B cell (primary cell): ENCODE results near the gene SSRP1. TPM values are rescaled to one million over a fixed set of nuclear protein-coding genes. Genes with fewer than 3 reads are reported as not detected.

Experiments used
- ATAC-seq: fragments of 200-7000 bp; cut with Tn5 transposase; one replicate; pipeline ENCODE4 v1.10.0; 2021; ENCODE audit warnings: low read depth, mild to moderate bottlenecking, moderate number of reproducible peaks, moderate library complexity
- CTCF ChIA-PET: fragments of 350-600 bp; sonication (Branson Sonifier 250); formaldehyde crosslinking; loops from one replicate; lab custom pipeline; 2021; ENCODE audit warnings: antibody characterized with exemption, inconsistent platforms; lab: Charles Lee
- POLR2A ChIA-PET: fragments of 350-600 bp; sonication (Branson Sonifier 250); formaldehyde crosslinking; loops from one replicate; lab custom pipeline; 2021; ENCODE audit warnings: antibody characterized with exemption; lab: Charles Lee
- DNase-seq: peaks from one replicate; pipeline ENCODE4 v3.0.0; 2013
- H2AFZ ChIP-seq: 2 replicates; pipeline ENCODE4 v1.6.1; 2012; ENCODE audit warnings: mild to moderate bottlenecking, low read depth, low read length; ENCODE audit not compliant: insufficient read depth, poor library complexity, severe bottlenecking
- H3K27ac ChIP-seq, 2 donors: 1 replicate in 1 of 2; 2 replicates in 1 of 2; pipeline ENCODE4 v1.5.1; 2012 to 2013; ENCODE audit warnings: low read length in 2 of 2, mild to moderate bottlenecking in 2 of 2, moderate library complexity in 1 of 2
- H3K27me3 ChIP-seq, 4 experiments: fragments of 200-600 bp in 1 of 4; sonication (generic) in 1 of 4; replicated peaks in 1 of 4; 1 replicate in 2 of 4; 2 replicates in 2 of 4; pipeline versions ENCODE4 v1.6.1 to v1.7.0; 2013 to 2016; ENCODE audit warnings: low read length in 3 of 4, mild to moderate bottlenecking in 2 of 4, mixed read lengths in 1 of 4, moderate library complexity in 1 of 4; ENCODE audit not compliant: insufficient read depth in 4 of 4, control insufficient read depth in 3 of 4; ENCODE audit errors: control extremely low read depth in 1 of 4
- H3K36me3 ChIP-seq, 2 experiments: replicated peaks in 1 of 2; 1 replicate in 1 of 2; 2 replicates in 1 of 2; pipeline versions ENCODE4 v1.6.1 to v1.7.1; 2013; ENCODE audit warnings: low read length in 1 of 2; ENCODE audit not compliant: insufficient read depth in 2 of 2, control insufficient read depth in 1 of 2; ENCODE audit errors: control extremely low read depth in 1 of 2, extremely low read depth in 1 of 2
- H3K4me1 ChIP-seq, 2 donors: fragments of 200-600 bp in 1 of 2; sonication (generic) in 1 of 2; 1 replicate in 1 of 2; 2 replicates in 1 of 2; pipeline versions ENCODE4 v1.5.1 to v1.6.1; 2013 to 2017; ENCODE audit warnings: low read length in 2 of 2; ENCODE audit not compliant: control insufficient read depth in 2 of 2, insufficient read depth in 2 of 2
- H3K4me2 ChIP-seq: replicated peaks from 2 replicates; pipeline ENCODE3; 2012; ENCODE audit warnings: mild to moderate bottlenecking, low read depth, low read length; ENCODE audit not compliant: poor library complexity, severe bottlenecking
- H3K4me3 ChIP-seq, 5 experiments: fragments of 200-600 bp in 1 of 5; sonication (generic) in 1 of 5; 1 replicate in 3 of 5; 2 replicates in 2 of 5; pipeline versions ENCODE4 v1.5.1 to v1.7.0; 2011 to 2016; ENCODE audit warnings: low read length in 4 of 5, mild to moderate bottlenecking in 4 of 5, low read depth in 2 of 5, control low read depth in 1 of 5, moderate library complexity in 1 of 5; ENCODE audit not compliant: insufficient read depth in 1 of 5; ENCODE audit errors: control extremely low read depth in 1 of 5, extremely low read depth in 1 of 5
- H3K79me2 ChIP-seq: fragments of 200-600 bp; sonication (generic); one replicate; pipeline ENCODE4 v1.6.0; 2016; ENCODE audit warnings: low read length; ENCODE audit not compliant: control insufficient read depth, insufficient read depth
- H3K9ac ChIP-seq: fragments of 200-600 bp; sonication (generic); 2 replicates; pipeline ENCODE4 v1.6.1; 2017; ENCODE audit warnings: mild to moderate bottlenecking, low read length, moderate library complexity
- H3K9me3 ChIP-seq, 3 donors: one replicate each; pipeline versions ENCODE4 v1.6.1 to v1.7.1; 2013; ENCODE audit warnings: low read length in 2 of 3; ENCODE audit not compliant: control insufficient read depth in 2 of 3, insufficient read depth in 1 of 3; ENCODE audit errors: control extremely low read depth in 1 of 3
- H4K20me1 ChIP-seq: 2 replicates; pipeline ENCODE4 v1.6.0; 2012; ENCODE audit warnings: mild to moderate bottlenecking, low read length; ENCODE audit not compliant: insufficient read depth, control insufficient read depth, poor library complexity, severe bottlenecking
- H3K27ac Mint-ChIP-seq: one replicate; pipeline ENCODE4 v1.8.0; 2021; ENCODE audit warnings: mixed read lengths
- H3K27me3 Mint-ChIP-seq: one replicate; pipeline ENCODE4 v1.8.0; 2021; ENCODE audit warnings: mixed read lengths
- H3K4me1 Mint-ChIP-seq: one replicate; pipeline ENCODE4 v1.8.0; 2021; ENCODE audit warnings: mixed read lengths
- H3K4me3 Mint-ChIP-seq: one replicate; pipeline ENCODE4 v1.8.0; 2021; ENCODE audit warnings: mixed read lengths
- H3K9me3 Mint-ChIP-seq: one replicate; pipeline ENCODE4 v1.8.0; 2022; ENCODE audit warnings: mixed read lengths; ENCODE audit not compliant: insufficient read depth
- CTCF ChIP-seq: fragments of 200-600 bp; IDR thresholded peaks from one replicate; pipeline ENCODE4 v1.8.0; 2022; ENCODE audit warnings: antibody characterized with exemption, mild to moderate bottlenecking
- EZH2 ChIP-seq: IDR thresholded peaks from 2 replicates; pipeline ENCODE4 v1.6.1; 2012; ENCODE audit warnings: borderline replicate concordance, low read depth, mild to moderate bottlenecking, moderate library complexity, low read length; ENCODE audit not compliant: insufficient read depth, poor library complexity, severe bottlenecking
- WGBS: methylation state at CpG from one replicate; pipeline ENCODE4 v1.1.5; 2013; ENCODE audit warnings: missing lambda C conversion rate; ENCODE audit not compliant: insufficient coverage; 5-methylcytosine and 5-hydroxymethylcytosine counted together
- intact Hi-C: fragments of 100-400 bp; cut with micrococcal nuclease; formaldehyde crosslinking; loops from one replicate; pipeline ENCODE4 v1.10.0; 2022
- polyA plus RNA-seq: library from polyadenylated mRNA; depleted of rRNA; stranded (reverse); fragments of >200 nt; gene quantifications from 2 replicates; pipeline ENCODE4 v1.2.3, GENCODE V29; 2012
- total RNA-seq, 2 donors: library from RNA; stranded (reverse); fragments of 120-200 nt in 1 of 2; gene quantifications; 1 replicate in 1 of 2; 2 replicates in 1 of 2; pipeline versions ENCODE4 v1.2.3 to v1.2.4, GENCODE V29; 2013 to 2022

SSRP1 gene
- total and polyA plus RNA-seq, 2 donors (not counting 1 experiment from before 2014, with no cell fraction given), result 40.9 to 66.6 TPM

- Mint-ChIP-seq H3K9me3 (no peaks in the 10 kb centered on the region), H3K4me1 (peaks cover 6% of the 10 kb centered on the region), H3K27me3 (peaks cover 10% of the 10 kb centered on the region), H3K4me3 (no peak overlapping the region), H3K27ac (no peak overlapping the region)
- peaks cover 0 to 6% (median 0%) of the 10 kb centered on the region in 3 donors for H3K9me3 ChIP-seq
- no peaks in the 10 kb centered on the region for H4K20me1 ChIP-seq
- TF ChIP-seq CTCF (no peak), EZH2 (no peak)
- H3K4me3 ChIP-seq, result no peak overlapping the region
- ChIA-PET POLR2A (interaction anchor here (0.5 kb wide), 1 partner anchor 310 kb away, joined by 3 read pairs; no protein-coding TSS in a partner anchor), CTCF (interaction anchor here (0.5 to 6.8 kb wide), 7 partner anchors 8 to 294 kb away, joined by 3 to 94 read pairs (median 4); partner anchors contain the start of gene SSRP1)
- H3K79me2 ChIP-seq, result no peaks in the 10 kb centered on the region
- DNase-seq (no peak), ATAC-seq (no peak)
- peaks cover 0 to 6% (median 0%) of the 10 kb centered on the region in 4 experiments for H3K27me3 ChIP-seq
- no peak overlapping the region for H3K27ac ChIP-seq
- no peaks in the 10 kb centered on the region for H3K36me3 ChIP-seq
- no peak overlapping the region for H2AFZ ChIP-seq
- no peak overlapping the region for H3K4me2 ChIP-seq
- H3K9ac ChIP-seq, result no peak overlapping the region
- H3K4me1 ChIP-seq, result peaks cover 0 to 6% of the 10 kb centered on the region in 2 donors
- 92% methylated on average over 4 of the region's 9 CpGs for WGBS
- intact Hi-C loops, result loop anchor here (5.0 kb wide), 2 partner anchors 455 to 1790 kb away; no protein-coding TSS in a partner anchor
These were observed 11.6 kb upstream of the SSRP1 start for GRCh38 chr11:57347336-57347735.

DNA sequence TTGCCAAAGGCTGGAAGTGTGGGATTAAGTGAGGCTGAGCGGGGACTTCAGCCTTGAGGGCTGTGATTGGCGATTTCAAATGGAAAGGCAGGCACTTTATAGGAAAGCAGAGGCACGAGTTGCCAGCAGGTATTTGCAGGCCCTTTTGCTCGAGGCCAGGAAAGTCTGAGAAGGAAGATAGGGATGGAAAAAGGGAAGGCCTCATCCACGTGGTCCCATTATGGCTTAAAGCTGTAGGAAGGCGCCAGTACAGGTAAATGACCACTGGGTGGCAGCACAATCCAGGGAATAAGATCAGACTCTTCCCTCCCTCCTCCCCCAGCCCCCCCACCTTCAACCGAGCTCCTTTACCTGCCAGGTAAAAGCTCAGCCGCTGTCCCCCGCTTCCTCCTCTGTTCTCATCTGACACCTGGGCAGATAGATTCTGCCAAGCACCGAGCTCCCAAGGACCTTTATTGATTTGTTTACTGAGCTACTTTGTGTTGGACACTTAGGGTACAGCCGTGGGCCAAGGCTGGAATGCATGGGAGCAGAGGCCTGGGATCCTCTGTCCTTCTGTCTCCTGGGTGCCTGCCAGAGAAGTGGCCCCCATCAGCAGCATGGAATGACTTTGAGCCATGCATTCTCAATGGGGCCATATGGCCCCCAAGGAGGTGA is 10.0 kb upstream of the SSRP1 start:
- no peak overlapping the region for H3K9ac ChIP-seq
- no peak overlapping the region for H3K4me3 Mint-ChIP-seq
- peaks cover 0 to 6% of the 10 kb centered on the region in 2 donors for H3K4me1 ChIP-seq
- H3K9me3 ChIP-seq, result no peaks in the 10 kb centered on the region
- peaks cover 6% of the 10 kb centered on the region for H3K4me1 Mint-ChIP-seq
- CTCF ChIA-PET, result interaction anchor here (0.8 to 6.8 kb wide), 25 partner anchors 10 to 1223 kb away, joined by 3 to 94 read pairs (median 4); partner anchors contain the start of genes SSRP1 and TNKS1BP1
- H3K9me3 Mint-ChIP-seq, result no peaks in the 10 kb centered on the region
- POLR2A ChIA-PET, result interaction anchor here (0.5 to 0.7 kb wide), 2 partner anchors 11 to 296 kb away, joined by 3 read pairs; no protein-coding TSS in a partner anchor
- no peaks in the 10 kb centered on the region for H3K79me2 ChIP-seq
- peak overlapping the region; percentile 35 for H2AFZ ChIP-seq
- ATAC-seq, result peak; percentile 82
- DNase-seq, result peak; percentile 78
- H4K20me1 ChIP-seq, result no peaks in the 10 kb centered on the region
- peaks cover 8% of the 10 kb centered on the region for H3K27me3 Mint-ChIP-seq
- no peak for TF ChIP-seq EZH2
- TF ChIP-seq CTCF, result peak; percentile 82
- intact Hi-C loops, result loop anchor here (1.0 to 5.0 kb wide), 6 partner anchors 10 to 1792 kb away; partner anchors contain the start of gene SSRP1
- no peaks in the 10 kb centered on the region for H3K27me3 ChIP-seq
- no peaks in the 10 kb centered on the region for H3K36me3 ChIP-seq
- H3K4me3 ChIP-seq, result no peak overlapping the region
- 32% methylated on average over 8 of the region's 11 CpGs for WGBS
- no peak overlapping the region for H3K27ac Mint-ChIP-seq
- peak overlapping the region; percentile 5 for H3K4me2 ChIP-seq
- H3K27ac ChIP-seq, result no peak overlapping the region
